Measurements from ENCODE around the gene CACNA1F.
A peak's percentile ranks its signal among the peaks of the same experiment; 100 is the strongest.

Gene CACNA1F

DNA sequence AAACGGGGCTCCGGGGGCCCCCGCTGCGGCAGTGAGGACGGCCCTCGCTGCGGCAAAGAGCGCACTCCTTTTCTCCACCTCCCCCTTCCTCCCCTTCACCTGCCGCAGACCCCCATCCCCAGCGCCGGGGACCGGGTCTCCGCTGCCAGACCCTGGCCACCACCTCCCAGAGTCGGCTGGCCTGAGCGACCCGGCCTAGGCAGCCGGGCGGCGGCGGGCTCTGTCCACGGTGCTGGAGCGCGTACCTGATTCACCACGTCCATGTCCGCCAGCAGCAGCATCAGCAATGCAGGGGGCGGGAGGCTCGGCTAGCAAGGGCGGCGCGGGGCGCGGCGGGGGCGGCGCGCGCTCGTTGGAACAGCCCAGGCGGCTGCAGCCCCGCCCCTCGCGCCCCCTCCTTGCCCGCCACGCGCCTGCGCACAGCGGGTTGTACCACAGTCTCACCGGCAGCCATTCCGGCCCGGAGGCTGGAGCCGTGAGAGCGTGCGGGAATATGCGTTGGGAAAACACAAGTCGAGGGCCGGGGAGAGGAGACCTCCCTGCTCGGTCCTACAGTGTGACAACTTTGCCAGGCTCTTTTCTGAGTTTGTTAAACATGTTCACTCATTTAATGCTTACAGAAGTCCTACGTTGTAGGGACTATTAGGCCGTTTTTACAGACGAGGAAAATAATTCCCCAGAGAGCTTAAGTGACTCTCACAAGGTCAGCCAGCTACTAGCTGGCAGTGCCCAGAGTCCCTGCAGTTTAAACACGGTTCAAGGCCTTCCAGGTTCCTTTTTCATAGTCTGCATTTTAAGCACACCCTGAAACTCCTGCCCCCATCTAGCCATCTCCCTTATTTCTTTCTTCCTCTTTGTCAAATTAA, 33.0 kb downstream of the CACNA1F start, which contains the start of gene SYP:
Gene SYP, minus strand, starts transcription at position 288 of the 866 bp plus-strand sequence. Its CDS starts 7 bp downstream, at position 281.
- DNase-seq (ENCODE audit: low read depth in 2 of 3, low spot score in 1 of 3), result peak; percentile 74 to 82 (median 78)

DNA sequence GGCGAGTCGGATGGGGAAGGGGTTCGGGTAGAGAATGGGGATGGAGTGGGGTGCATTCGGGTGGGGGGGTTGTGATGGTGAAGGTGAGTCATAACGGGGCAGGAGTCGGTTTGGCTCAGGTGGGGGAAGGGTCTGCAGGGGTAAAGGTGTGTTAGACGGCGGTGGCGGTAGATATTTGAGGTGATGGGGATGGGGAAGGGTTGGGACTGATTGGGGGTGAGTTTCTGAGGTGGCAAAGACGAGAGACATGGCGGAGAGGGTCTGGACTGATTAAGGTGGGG, 33.9 kb downstream of the CACNA1F start:
- no peak for DNase-seq (ENCODE audit: low read depth in 2 of 3, low spot score in 1 of 3)

DNA sequence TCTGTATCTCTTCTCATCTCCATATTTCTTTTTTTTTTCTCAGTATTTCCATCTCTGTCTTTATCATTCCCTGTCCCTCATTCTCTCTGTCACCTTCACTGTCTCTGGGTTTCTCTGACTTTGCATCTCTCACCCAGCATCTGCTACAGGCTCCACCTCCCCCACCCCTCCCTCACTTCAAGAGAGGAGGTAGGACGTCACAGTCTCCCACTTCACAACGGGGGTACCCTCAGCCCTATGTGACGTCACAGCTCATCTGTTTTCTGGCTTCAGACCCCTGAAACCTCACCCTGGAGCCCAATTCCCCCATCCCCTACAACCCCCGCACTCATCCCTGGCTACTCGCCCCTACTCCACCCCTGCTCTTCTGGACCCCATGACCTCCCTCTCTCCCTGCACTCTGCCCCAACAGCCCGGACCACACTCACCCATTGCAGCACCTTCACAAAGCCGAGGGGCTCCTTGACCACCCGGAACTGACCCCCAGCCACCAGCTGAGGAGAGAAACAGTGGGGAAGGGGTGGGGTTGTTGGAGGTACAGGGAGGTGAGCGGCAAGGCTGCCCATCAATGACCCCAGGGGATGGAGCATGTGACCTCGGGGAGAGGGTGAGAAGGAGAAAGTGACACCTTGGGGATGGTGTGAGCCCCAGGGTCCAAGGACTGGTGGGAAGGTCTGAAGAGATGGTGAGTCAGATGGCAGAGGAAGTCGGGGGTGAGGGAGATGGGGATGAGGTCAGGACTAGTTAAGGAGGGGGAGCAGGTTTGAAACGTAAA, 34.4 kb downstream of the CACNA1F start:
- DNase-seq (ENCODE audit: low read depth in 2 of 3, low spot score in 1 of 3), result no peak

- no peak for DNase-seq (ENCODE audit: low read depth in 2 of 3, low spot score in 1 of 3)
Measured at GRCh38 chrX:49197543-49198087, 35.5 kb downstream of the CACNA1F start.

DNA sequence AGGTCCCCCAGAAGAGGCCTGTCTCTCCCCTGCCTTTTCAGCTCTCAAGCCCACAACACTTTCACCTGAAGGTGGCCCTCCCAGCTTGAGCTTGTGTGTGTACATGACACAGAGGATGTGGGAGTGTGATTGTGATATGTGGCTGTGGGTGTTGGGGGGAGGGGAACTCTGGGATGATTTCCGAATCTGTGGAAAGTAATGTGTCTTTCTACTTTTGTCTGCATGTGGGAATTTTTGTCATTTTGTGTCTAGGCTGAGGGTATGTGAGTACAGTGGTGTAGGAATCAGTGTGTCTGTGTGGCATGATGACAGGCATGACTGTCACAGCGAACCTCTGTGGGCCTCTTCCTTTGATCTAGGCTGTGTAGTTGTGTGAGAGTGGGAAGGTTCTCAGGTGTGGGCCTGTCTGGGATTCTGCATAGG, 39.6 kb downstream of the CACNA1F start:
- no peak for DNase-seq (ENCODE audit: low read depth in 2 of 3, low spot score in 1 of 3)

DNA sequence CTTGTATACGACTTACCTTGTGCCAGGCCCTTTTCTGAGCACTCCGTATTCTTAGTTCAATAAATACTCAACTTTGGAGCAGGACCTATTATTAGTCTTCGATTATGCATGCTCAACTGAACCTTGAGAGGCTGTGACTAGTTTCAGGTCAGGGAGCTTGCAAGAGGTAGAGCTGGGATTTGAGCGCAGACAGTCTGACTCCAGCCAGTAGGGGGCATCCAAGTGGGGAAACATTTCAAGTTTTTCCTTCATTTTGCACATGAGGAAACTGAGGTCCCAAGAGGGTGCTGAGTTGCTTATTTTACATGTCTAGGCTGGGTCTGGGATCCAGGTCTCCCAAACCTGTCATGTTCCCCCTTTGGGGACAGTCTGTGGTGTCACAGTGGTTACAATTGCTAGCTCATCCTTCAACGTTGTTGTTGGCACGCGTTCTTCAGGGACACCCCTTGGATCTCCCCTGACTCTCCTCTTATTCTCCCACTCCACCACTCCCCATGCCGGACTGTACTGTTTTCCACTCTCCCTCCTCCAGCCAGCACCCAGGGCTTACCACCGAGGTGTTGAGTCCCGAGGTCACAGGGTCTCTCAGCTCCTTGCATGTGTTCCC, 40.3 kb downstream of the CACNA1F start:
- peak in 1 of 3 donors; percentile 54 for DNase-seq (ENCODE audit: low read depth in 2 of 3, low spot score in 1 of 3)

DNA sequence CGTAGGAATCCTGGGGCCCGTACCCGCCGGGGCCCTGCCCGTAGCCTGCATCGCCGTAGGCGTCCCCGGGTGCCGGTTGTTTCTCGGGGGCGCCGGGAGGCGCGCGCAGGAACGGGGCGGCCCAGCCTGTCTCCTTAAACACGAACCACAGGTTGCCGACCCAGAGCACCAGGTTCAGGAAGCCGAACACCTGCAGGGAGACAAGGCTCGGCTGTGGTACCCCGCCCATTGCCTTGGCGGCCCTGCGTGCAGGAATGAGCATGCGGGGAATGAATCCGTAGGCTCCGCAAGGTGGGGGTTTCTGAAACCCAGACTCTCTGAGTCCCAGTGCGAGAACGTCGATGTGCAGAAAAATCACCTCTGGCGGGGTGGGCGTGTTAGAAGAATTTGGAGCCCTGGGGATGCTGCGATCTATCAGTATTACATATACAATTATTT, 41.5 kb downstream of the CACNA1F start:
- no peak for DNase-seq (ENCODE audit: low read depth in 2 of 3, low spot score in 1 of 3)

DNA sequence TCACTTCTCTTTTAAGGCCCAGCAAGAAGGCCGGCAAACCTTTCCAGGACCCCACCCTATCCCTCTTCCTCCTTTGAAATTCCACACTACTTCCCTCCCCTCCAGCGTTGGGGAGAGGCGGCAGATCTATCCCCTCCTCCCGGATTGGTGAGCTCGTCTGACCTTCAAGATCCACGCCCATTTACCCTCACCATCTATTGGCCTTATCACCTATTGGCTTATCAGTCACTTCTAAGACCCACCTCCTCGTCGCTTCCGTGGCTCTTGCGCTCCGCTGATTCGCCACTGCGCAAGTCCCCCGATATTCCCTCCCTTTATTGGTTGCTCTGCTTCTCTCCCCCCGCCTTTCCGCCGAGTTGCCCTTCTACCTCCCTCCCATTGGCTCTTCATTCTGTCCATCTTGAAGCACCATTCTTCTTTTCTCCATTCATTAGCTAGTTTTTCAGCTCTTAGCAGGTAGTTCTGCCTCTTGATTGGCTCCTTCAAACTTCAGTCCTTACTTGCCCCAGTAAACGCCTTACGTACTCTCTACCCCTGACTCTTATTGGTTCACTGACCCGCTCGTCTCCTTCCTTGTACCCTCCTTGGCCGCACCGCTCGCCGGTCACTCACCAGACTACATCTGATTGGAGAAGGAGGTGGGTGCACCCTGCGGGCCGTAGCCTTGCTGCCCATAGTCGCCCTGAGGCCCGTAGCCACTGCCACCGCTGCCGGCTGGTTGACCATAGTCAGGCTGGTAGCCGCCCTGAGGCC, 42.1 kb downstream of the CACNA1F start:
- peak; percentile 72 to 76 (median 75) for DNase-seq (ENCODE audit: low read depth in 2 of 3, low spot score in 1 of 3)

- DNase-seq (ENCODE audit: low read depth in 2 of 3, low spot score in 1 of 3), result no peak
Measured at GRCh38 chrX:49189606-49190005, 43.5 kb downstream of the CACNA1F start.

- no peak for DNase-seq (ENCODE audit: low read depth in 2 of 3, low spot score in 1 of 3)
Measured at GRCh38 chrX:49188468-49189076, 44.6 kb downstream of the CACNA1F start.

DNA sequence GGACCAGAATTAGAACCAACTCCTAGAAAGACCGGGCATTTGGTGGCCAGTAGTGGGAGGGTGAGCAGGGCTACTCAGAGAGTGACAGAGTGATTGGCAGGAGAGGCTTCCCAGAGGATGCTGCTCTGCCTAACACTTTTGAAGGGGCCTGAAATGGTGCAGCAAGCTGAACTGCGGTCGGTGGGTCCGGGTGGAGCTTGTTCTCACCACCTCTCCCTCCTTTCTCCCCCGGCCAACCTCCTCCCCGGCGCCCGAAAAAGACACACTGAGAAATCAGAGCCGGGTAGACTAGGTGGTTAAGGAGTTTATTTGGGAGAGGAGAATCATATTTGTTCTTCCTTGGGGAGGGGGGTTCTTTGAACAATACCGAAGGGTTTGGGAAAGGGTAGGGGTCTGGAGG, 45.6 kb downstream of the CACNA1F start:
- DNase-seq (ENCODE audit: low read depth in 2 of 3, low spot score in 1 of 3), result no peak

DNA sequence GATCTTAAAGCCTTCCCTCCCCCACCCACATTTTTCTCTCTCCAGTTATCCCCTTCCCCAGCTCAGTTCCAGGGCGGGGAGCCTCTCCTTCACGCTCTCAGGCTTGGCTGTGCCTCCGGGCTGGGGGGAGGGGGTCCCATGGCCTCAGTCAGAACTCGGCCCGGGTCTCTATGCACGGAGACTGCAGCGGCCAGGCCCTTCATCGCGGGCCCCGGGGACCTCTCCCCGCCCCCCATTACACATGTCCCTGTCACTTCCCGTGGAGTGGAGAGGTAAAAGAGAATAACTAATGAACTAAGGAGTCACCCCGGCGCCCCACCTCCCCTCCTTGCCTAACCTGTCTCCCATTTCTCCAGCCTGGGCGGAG, 46.1 kb downstream of the CACNA1F start:
- DNase-seq (ENCODE audit: low read depth in 2 of 3, low spot score in 1 of 3), result no peak

DNA sequence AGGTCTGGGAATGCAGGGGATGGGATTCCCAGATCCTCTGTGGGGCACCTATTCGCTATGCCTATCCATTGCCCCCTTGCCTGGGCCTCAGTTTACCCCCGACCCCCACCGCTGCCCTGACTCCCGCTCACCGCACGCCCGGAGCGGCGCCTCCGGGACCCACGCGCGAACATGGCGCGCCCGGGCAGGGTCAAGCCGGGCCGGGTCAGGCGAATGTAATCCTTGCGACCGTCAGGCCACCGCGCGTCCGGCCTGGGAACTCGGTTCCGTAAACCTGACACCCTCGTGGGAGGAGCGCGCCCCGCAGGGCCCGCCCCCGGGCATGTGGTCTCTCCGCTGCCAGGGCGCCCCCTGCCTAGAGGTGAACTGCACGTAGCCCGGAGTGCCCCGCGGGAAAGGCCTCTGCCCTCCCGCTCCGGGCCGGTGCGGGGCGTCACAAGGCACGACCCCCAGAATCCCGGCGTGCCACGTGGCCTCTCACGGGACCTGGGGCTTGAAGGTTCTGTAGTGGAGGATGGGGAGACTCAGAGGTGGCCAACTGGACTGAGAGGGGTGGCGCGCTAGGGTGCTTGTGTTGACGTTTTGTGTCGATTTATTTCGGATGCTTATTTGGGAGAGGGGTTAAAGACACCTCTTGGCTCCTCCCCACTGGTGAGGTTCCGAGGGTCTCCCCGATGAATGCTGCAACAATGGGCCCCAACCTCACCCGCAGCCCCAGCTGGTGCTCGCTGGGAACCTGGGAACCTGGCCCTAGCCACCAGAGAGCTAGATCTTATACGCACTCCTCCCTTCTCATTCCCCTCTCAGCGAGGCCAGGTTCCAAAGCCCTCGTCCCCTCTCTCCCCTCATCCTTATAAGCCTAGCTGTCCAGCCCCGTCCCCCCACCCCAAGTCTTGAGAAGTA, 46.8 kb downstream of the CACNA1F start, which contains the start of gene PRICKLE3:
Gene PRICKLE3, minus strand, starts transcription at position 249 of the 903 bp plus-strand sequence. Its CDS starts 76 bp downstream, at position 173.
- peak in 2 of 3 donors; percentile 49 to 67 for DNase-seq (ENCODE audit: low read depth in 2 of 3, low spot score in 1 of 3)

GRCh38 chrX:49184294-49185281, 48.6 kb downstream of the CACNA1F start:
- DNase-seq (ENCODE audit: low read depth in 2 of 3, low spot score in 1 of 3), result no peak

DNA sequence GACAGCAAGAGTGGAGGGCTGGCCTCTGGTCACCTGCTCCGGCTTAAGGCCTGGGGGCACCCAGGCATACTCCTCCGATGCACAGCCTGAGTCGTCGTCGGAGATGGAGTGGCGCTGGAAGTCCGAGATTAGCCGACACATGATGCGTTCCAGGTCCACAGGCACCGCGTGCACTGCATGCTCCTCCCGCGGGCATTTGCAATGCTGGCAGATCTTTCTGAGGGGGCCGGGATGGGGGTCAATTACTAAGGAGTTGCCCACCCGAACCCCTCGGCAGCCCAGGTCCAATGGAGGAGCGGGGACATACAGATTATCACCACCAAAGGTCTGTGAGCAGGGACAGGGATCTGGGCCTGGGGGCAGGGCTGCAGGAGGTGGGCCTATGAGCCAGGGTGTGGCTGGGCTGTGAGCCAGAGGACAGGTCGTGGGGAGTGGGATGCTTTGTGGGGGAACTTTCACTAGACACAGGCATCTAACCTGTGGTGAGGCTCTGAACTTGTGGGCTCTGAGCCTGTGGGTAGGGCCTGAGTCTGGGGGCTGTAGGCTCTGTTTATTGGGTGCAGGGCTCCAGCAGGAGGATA, 49.3 kb downstream of the CACNA1F start:
- no peak for DNase-seq (ENCODE audit: low read depth in 2 of 3, low spot score in 1 of 3)

- DNase-seq (ENCODE audit: low read depth in 2 of 3, low spot score in 1 of 3), result no peak
Measured at GRCh38 chrX:49179358-49179757, 53.8 kb downstream of the CACNA1F start.

- no peak for DNase-seq (ENCODE audit: low read depth in 2 of 3, low spot score in 1 of 3)
Measured at GRCh38 chrX:49178537-49178936, 54.6 kb downstream of the CACNA1F start.
